Upper lobe of left lung (tissue), 6 donors: ENCODE results near the gene CANT1. TPM values are rescaled to one million over a fixed set of nuclear protein-coding genes. Genes with fewer than 3 reads are reported as not detected.
A peak's percentile ranks its signal among the peaks of the same experiment; 100 is the strongest.

Source experiments
- ATAC-seq, 2 donors: fragments of 200-7000 bp; cut with Tn5 transposase; one replicate each; pipeline ENCODE4 v1.9.1; 2022; ENCODE audit warnings: mild to moderate bottlenecking in 2 of 2, moderate library complexity in 2 of 2; ENCODE audit not compliant: low FRiP score in 2 of 2
- DNase-seq, 2 donors: peaks; one replicate each; pipeline ENCODE4 v3.0.0-alpha.2; 2019 to 2020
- H3K27ac ChIP-seq, 4 donors: fragments of 200-600 bp; sonication (generic); one replicate each; pipeline ENCODE4 v1.5.1; 2016 to 2019
- H3K27me3 ChIP-seq, 4 donors: fragments of 200-600 bp; sonication (generic); one replicate each; pipeline ENCODE4 v1.5.1; 2017 to 2019
- H3K36me3 ChIP-seq, 4 donors: fragments of 200-600 bp; sonication (generic); one replicate each; pipeline ENCODE4 v1.5.1; 2016 to 2019
- H3K4me1 ChIP-seq, 4 donors: fragments of 200-600 bp; sonication (generic); one replicate each; pipeline ENCODE4 v1.5.1; 2018 to 2019
- H3K4me3 ChIP-seq, 4 donors: fragments of 200-600 bp; sonication (generic); one replicate each; pipeline ENCODE4 v1.5.1; 2017 to 2019; ENCODE audit warnings: mild to moderate bottlenecking in 2 of 4, moderate library complexity in 1 of 4
- H3K9me3 ChIP-seq, 4 donors: fragments of 200-600 bp; sonication (generic); one replicate each; pipeline ENCODE4 v1.5.1; 2018 to 2019
- CTCF ChIP-seq, 6 experiments: fragments of 450-650 bp in 4 of 6; fragments of 200-600 bp in 2 of 6; sonication (generic) in 2 of 6; IDR thresholded peaks; one replicate each; pipeline ENCODE4 v1.5.1; 2016 to 2019; ENCODE audit warnings: antibody characterized with exemption in 6 of 6
- EP300 ChIP-seq, 4 donors: sonication (generic); formaldehyde crosslinking; IDR thresholded peaks; one replicate each; pipeline ENCODE4 v1.5.1; 2017; ENCODE audit warnings: antibody characterized with exemption in 4 of 4, control low read depth in 2 of 4
- POLR2A ChIP-seq, 4 donors: fragments of 450-650 bp; IDR thresholded peaks; one replicate each; pipeline ENCODE4 v1.5.1; 2016 to 2017; ENCODE audit warnings: antibody characterized with exemption in 4 of 4, mild to moderate bottlenecking in 2 of 4
- POLR2AphosphoS5 ChIP-seq, 2 donors: sonication (generic); formaldehyde crosslinking; IDR thresholded peaks; one replicate each; pipeline ENCODE4 v1.5.1; 2017; ENCODE audit warnings: antibody characterized with exemption in 2 of 2
- WGBS, 2 donors: methylation state at CpG; one replicate each; pipeline ENCODE4 v1.1.5; 2017 to 2018; 5-methylcytosine and 5-hydroxymethylcytosine counted together
- total RNA-seq, 6 donors: library from RNA; depleted of rRNA in 4 of 6; stranded (reverse); fragments of >200 nt in 4 of 6; gene quantifications; one replicate each; pipeline versions ENCODE4 v1.1.0 to v1.2.1, GENCODE V29; 2016 to 2021
- donor health status: DM: no; HTN: no; CAD: no; lungs with moderate emphysema.
- donor health status: DM: no; HTN: yes; CAD: no; lungs with severe emphysema.

CANT1 gene
- total RNA-seq, 6 donors from 2014 or later, result 19.5 to 77.8 (median 38.6) TPM

DNA sequence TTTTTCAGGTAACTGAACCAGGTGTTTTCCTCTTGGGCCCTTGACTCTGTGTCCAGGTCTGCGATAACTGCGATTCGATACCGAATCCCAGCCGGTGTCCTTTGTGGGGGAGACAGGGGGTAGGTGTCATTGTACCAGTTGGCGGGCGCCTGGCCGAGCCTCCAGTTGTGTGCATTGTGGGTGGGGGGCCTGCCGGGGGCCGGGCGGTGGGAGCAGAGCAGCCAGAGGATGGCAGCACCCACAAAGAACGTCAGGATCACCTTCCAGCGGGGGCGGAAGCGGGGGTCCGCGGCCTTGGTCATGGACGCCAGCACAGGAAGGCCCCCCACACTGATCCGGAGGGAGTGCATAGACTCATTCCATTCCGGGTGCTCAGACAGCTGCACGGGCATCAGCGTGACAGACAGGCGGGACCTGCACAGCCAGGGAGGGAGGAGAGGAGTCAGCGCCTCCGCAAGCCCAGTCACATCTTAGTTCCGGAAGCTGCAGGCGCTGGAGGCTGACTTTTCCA lies 12.3 kb downstream of the CANT1 start:
- no peak for TF ChIP-seq EP300 (IDR thresholded peaks at IDR 0.05)
- no peak for TF ChIP-seq POLR2AphosphoS5 (IDR thresholded peaks at IDR 0.05)
- TF ChIP-seq POLR2A (IDR thresholded peaks at IDR 0.05), result no peak
- TF ChIP-seq CTCF (IDR thresholded peaks at IDR 0.05), result no peak
- H3K27me3 ChIP-seq, result no peaks in the 10 kb centered on the region
- ATAC-seq, result no peak
- no peak overlapping the region for H3K4me3 ChIP-seq
- DNase-seq, result no peak
- peaks cover 10 to 82% (median 51%) of the 10 kb centered on the region in 4 donors for H3K36me3 ChIP-seq
- peaks cover 8 to 36% (median 14%) of the 10 kb centered on the region in 4 donors for H3K4me1 ChIP-seq
- no peaks in the 10 kb centered on the region for H3K9me3 ChIP-seq
- 98% methylated on average over 21 to 27 of the region's 27 CpGs for WGBS, 2 donors
- peak overlapping the region in 2 of 4 donors; percentile 60 to 69 for H3K27ac ChIP-seq

DNA sequence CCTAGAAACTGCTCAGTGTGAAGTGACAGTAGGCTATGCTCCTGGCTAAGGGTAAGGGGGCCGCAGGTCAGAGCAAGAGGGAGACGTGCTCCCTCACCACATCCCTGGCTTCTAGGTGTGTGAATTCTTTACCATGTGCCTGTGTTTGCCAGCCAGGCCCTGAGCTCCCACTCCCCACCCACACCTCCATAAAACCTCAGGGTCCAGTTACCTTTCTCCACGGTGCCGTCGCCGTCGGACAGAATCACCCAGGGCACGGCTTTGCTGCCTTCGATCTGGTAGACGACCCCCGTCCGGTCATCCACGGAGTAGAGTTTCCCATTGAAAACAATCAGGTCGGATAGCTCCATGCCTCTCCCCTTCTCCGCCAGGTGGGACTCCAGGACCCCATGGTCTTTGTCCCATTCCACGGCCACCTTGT lies 12.8 kb downstream of the CANT1 start:
- no peak overlapping the region for H3K4me3 ChIP-seq
- TF ChIP-seq POLR2AphosphoS5 (IDR thresholded peaks at IDR 0.05), result no peak
- no peak for TF ChIP-seq POLR2A (IDR thresholded peaks at IDR 0.05)
- no peak for TF ChIP-seq EP300 (IDR thresholded peaks at IDR 0.05)
- no peak for TF ChIP-seq CTCF (IDR thresholded peaks at IDR 0.05)
- WGBS, 2 donors, result 90 to 93% methylated on average over 15 to 16 of the region's 16 CpGs
- no peaks in the 10 kb centered on the region for H3K9me3 ChIP-seq
- no peaks in the 10 kb centered on the region for H3K27me3 ChIP-seq
- H3K27ac ChIP-seq, result peak overlapping the region in 3 of 4 donors; percentile 49 to 69 (median 60)
- H3K4me1 ChIP-seq, result peaks cover 8 to 33% (median 14%) of the 10 kb centered on the region in 4 donors
- ATAC-seq, result no peak
- no peak for DNase-seq
- H3K36me3 ChIP-seq, result peaks cover 12 to 87% (median 52%) of the 10 kb centered on the region in 4 donors

DNA sequence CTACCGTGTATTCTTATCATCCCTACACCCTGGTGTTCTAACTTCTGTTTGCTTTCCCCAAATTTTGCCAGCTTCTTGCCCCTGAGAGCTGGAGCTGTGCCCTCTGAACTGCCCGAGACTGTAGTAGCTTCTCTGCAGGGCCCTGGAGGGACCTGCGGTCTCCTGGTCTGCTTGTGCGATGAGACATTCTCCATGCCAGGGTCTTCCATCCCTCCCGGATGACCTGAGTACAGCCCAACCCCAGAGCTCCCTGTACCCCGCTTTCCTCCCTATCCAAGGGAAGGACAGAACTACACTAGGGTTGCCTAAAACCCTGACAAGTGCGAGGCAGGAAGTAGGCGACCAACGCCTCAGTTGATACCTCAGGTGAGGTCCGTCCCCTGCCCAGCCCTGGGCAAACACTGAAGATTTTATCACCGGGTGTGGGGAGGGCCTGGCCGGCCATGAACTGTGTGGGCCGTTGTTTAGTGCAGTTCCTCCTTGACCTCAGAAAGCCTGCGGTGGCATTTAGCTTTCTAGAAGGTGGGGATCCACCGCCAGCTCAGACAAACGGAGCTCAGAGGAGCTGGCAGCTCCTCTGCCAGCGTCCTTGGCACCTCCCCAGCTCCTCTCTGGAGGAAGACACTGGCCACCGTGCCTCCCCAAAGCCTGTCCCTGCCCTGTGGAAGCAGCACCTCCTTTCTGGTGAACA lies 13.7 kb downstream of the CANT1 start:
- Histone ChIP-seq H3K36me3 (peaks cover 13 to 95% (median 60%) of the 10 kb centered on the region in 4 donors), H3K4me3 (no peak overlapping the region), H3K27me3 (no peaks in the 10 kb centered on the region), H3K4me1 (peaks cover 8 to 33% (median 14%) of the 10 kb centered on the region in 4 donors), H3K27ac (peak overlapping the region; percentile 49 to 69 (median 58)), H3K9me3 (no peaks in the 10 kb centered on the region)
- WGBS, 2 donors, result 67 to 70% methylated on average over 10 to 18 of the region's 18 CpGs
- ATAC-seq (peak; percentile 38 to 80), DNase-seq (peak in 1 of 2 donors; percentile 83)
- no peak for TF ChIP-seq POLR2AphosphoS5 (IDR thresholded peaks at IDR 0.05)

GRCh38 chr17:78995022-78995760 lies 14.4 kb downstream of the CANT1 start:
- TF ChIP-seq CTCF (IDR thresholded peaks at IDR 0.05) (no peak), EP300 (IDR thresholded peaks at IDR 0.05) (no peak), POLR2A (IDR thresholded peaks at IDR 0.05) (no peak), POLR2AphosphoS5 (IDR thresholded peaks at IDR 0.05) (no peak)
- Histone ChIP-seq H3K4me1 (peaks cover 8 to 33% (median 14%) of the 10 kb centered on the region in 4 donors), H3K36me3 (peaks cover 17 to 96% (median 66%) of the 10 kb centered on the region in 4 donors), H3K27me3 (no peaks in the 10 kb centered on the region), H3K27ac (peak overlapping the region; percentile 49 to 69 (median 56)), H3K4me3 (no peak overlapping the region), H3K9me3 (no peaks in the 10 kb centered on the region)
- ATAC-seq (no peak), DNase-seq (peak in 1 of 2 donors; percentile 80)
- WGBS, 2 donors, result 95% methylated on average over 34 of the region's 34 CpGs
